ENCODE results near the gene GLG1.
"Not testable (repeated sequence)": the region's sequence is repeated elsewhere in the genome, so short reads cannot be mapped to it uniquely, and the experiment has no call there.

GRCh38 chr16:74518934-74519333, 88.0 kb downstream of the GLG1 start:
- TF ChIP-seq, protein P1, sequence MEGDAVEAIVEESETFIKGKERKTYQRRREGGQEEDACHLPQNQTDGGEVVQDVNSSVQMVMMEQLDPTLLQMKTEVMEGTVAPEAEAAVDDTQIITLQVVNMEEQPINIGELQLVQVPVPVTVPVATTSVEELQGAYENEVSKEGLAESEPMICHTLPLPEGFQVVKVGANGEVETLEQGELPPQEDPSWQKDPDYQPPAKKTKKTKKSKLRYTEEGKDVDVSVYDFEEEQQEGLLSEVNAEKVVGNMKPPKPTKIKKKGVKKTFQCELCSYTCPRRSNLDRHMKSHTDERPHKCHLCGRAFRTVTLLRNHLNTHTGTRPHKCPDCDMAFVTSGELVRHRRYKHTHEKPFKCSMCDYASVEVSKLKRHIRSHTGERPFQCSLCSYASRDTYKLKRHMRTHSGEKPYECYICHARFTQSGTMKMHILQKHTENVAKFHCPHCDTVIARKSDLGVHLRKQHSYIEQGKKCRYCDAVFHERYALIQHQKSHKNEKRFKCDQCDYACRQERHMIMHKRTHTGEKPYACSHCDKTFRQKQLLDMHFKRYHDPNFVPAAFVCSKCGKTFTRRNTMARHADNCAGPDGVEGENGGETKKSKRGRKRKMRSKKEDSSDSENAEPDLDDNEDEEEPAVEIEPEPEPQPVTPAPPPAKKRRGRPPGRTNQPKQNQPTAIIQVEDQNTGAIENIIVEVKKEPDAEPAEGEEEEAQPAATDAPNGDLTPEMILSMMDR (IDR thresholded peaks at IDR 0.05), result not testable (repeated sequence)
- not testable (repeated sequence) for TF ChIP-seq POLR2A (IDR thresholded peaks at IDR 0.05; ENCODE audit: low read length); BHLHE40 (IDR thresholded peaks at IDR 0.05; ENCODE audit: low read depth, low read length); PBX3 (IDR thresholded peaks at IDR 0.05); CHD4 (IDR thresholded peaks at IDR 0.05; ENCODE audit: borderline replicate concordance); MAFK (IDR thresholded peaks at IDR 0.05; ENCODE audit: partially characterized antibody); ELK1 (IDR thresholded peaks at IDR 0.05; ENCODE audit: low read depth, low read length); CBX2 (IDR thresholded peaks at IDR 0.05; ENCODE audit: borderline replicate concordance, low read depth); ZNF302 (CRISPR knock-in tag; IDR thresholded peaks at IDR 0.05); JUNB (IDR thresholded peaks at IDR 0.05); CHD2 (IDR thresholded peaks at IDR 0.05; ENCODE audit: low read length, partially characterized antibody)
- TF ChIP-seq, protein P2, sequence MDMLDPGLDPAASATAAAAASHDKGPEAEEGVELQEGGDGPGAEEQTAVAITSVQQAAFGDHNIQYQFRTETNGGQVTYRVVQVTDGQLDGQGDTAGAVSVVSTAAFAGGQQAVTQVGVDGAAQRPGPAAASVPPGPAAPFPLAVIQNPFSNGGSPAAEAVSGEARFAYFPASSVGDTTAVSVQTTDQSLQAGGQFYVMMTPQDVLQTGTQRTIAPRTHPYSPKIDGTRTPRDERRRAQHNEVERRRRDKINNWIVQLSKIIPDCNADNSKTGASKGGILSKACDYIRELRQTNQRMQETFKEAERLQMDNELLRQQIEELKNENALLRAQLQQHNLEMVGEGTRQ (IDR thresholded peaks at IDR 0.05), result not testable (repeated sequence)
- TF ChIP-seq, protein P3, sequence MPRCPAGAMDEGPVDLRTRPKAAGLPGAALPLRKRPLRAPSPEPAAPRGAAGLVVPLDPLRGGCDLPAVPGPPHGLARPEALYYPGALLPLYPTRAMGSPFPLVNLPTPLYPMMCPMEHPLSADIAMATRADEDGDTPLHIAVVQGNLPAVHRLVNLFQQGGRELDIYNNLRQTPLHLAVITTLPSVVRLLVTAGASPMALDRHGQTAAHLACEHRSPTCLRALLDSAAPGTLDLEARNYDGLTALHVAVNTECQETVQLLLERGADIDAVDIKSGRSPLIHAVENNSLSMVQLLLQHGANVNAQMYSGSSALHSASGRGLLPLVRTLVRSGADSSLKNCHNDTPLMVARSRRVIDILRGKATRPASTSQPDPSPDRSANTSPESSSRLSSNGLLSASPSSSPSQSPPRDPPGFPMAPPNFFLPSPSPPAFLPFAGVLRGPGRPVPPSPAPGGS (IDR thresholded peaks at IDR 0.05), result not testable (repeated sequence)

Data from A549 (cell line).